WTC11 (cell line): ENCODE results near the gene ZNF827.

Source experiments
- CREM ChIP-seq: sonication (generic); formaldehyde crosslinking; IDR thresholded peaks from 2 replicates; pipeline ENCODE4 v1.8.1; 2022; ENCODE audit warnings: mild to moderate bottlenecking, missing genetic modification reagents, moderate library complexity
- ELF4 ChIP-seq: sonication (generic); formaldehyde crosslinking; IDR thresholded peaks from 2 replicates; pipeline ENCODE4 v1.8.1; 2022; ENCODE audit warnings: low read depth, mild to moderate bottlenecking, moderate library complexity, missing genetic modification reagents
- EMX1 ChIP-seq: fragments of 250-450 bp; sonication (Bioruptor Pico); IDR thresholded peaks from 2 replicates; pipeline ENCODE4 v1.8.0; 2021; ENCODE audit warnings: mild to moderate bottlenecking
- FOXJ3 ChIP-seq: sonication (generic); formaldehyde crosslinking; IDR thresholded peaks from 2 replicates; pipeline ENCODE4 v1.9.0; 2021; ENCODE audit warnings: missing genetic modification reagents, mild to moderate bottlenecking, borderline replicate concordance
- GRHL2 ChIP-seq: fragments of 250-450 bp; sonication (Bioruptor Pico); IDR thresholded peaks from 2 replicates; pipeline ENCODE4 v1.8.0; 2022; ENCODE audit warnings: mild to moderate bottlenecking, moderate library complexity; ENCODE audit not compliant: insufficient replicate concordance, severe bottlenecking
- MAX ChIP-seq: sonication (generic); formaldehyde crosslinking; IDR thresholded peaks from 2 replicates; pipeline ENCODE4 v1.8.0; 2022; ENCODE audit warnings: mild to moderate bottlenecking, missing genetic modification reagents
- NR2C2 ChIP-seq: sonication (generic); formaldehyde crosslinking; IDR thresholded peaks from 2 replicates; pipeline ENCODE4 v1.8.0; 2022; ENCODE audit warnings: mild to moderate bottlenecking, missing genetic modification reagents
- PREB ChIP-seq: sonication (generic); formaldehyde crosslinking; IDR thresholded peaks from 2 replicates; pipeline ENCODE4 v1.8.1; 2022; ENCODE audit warnings: mild to moderate bottlenecking, missing genetic modification reagents, moderate library complexity, borderline replicate concordance
- ZNF138 ChIP-seq: sonication (generic); formaldehyde crosslinking; conservative IDR thresholded peaks from 2 replicates; pipeline ENCODE4 v1.8.1; 2022; ENCODE audit warnings: mild to moderate bottlenecking, moderate library complexity, missing genetic modification reagents
- ZNF423 ChIP-seq: fragments of 250-450 bp; sonication (Bioruptor Pico); IDR thresholded peaks from 2 replicates; pipeline ENCODE4 v2.1.2; 2022; ENCODE audit warnings: mild to moderate bottlenecking, moderate library complexity
- TF ChIP-seq, protein P1 (sequence below): fragments of 250-450 bp; sonication (Bioruptor Pico); IDR thresholded peaks from 2 replicates; pipeline ENCODE4 v1.9.0; 2021; ENCODE audit warnings: mild to moderate bottlenecking
- TF ChIP-seq, protein P2 (sequence below): fragments of 200-600 bp; IDR thresholded peaks from 2 replicates; pipeline ENCODE4 v1.8.0; 2022; ENCODE audit warnings: antibody characterized with exemption
- TF ChIP-seq, protein P3 (sequence below): sonication (generic); formaldehyde crosslinking; IDR thresholded peaks from 2 replicates; pipeline ENCODE4 v1.8.1; 2022; ENCODE audit warnings: missing genetic modification reagents, borderline replicate concordance

DNA sequence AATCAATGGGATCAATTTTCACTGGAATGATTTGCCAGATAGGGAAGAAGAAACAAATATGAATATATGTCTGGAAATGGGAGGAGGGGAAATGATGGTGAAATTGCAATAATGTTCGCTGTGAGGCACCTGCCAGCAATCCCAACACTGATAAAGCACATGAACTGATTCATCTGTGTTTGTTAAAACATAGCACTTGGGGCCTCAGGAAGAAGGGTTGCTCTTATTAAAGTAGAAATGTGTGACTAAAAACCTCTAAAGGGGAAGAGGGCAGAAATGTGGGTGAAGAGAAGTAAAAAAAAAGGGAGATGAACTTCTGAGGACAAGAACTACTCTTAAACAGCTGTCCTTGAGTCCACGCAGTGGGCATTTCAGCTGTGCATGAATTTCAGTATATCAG lies 157.3 kb downstream of the ZNF827 start:
- no peak for TF ChIP-seq NR2C2 (CRISPR knock-in tag)
- TF ChIP-seq CREM (CRISPR knock-in tag): no peak
- TF ChIP-seq, protein P1, sequence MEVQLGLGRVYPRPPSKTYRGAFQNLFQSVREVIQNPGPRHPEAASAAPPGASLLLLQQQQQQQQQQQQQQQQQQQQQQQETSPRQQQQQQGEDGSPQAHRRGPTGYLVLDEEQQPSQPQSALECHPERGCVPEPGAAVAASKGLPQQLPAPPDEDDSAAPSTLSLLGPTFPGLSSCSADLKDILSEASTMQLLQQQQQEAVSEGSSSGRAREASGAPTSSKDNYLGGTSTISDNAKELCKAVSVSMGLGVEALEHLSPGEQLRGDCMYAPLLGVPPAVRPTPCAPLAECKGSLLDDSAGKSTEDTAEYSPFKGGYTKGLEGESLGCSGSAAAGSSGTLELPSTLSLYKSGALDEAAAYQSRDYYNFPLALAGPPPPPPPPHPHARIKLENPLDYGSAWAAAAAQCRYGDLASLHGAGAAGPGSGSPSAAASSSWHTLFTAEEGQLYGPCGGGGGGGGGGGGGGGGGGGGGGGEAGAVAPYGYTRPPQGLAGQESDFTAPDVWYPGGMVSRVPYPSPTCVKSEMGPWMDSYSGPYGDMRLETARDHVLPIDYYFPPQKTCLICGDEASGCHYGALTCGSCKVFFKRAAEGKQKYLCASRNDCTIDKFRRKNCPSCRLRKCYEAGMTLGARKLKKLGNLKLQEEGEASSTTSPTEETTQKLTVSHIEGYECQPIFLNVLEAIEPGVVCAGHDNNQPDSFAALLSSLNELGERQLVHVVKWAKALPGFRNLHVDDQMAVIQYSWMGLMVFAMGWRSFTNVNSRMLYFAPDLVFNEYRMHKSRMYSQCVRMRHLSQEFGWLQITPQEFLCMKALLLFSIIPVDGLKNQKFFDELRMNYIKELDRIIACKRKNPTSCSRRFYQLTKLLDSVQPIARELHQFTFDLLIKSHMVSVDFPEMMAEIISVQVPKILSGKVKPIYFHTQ: no peak
- TF ChIP-seq, protein P2, sequence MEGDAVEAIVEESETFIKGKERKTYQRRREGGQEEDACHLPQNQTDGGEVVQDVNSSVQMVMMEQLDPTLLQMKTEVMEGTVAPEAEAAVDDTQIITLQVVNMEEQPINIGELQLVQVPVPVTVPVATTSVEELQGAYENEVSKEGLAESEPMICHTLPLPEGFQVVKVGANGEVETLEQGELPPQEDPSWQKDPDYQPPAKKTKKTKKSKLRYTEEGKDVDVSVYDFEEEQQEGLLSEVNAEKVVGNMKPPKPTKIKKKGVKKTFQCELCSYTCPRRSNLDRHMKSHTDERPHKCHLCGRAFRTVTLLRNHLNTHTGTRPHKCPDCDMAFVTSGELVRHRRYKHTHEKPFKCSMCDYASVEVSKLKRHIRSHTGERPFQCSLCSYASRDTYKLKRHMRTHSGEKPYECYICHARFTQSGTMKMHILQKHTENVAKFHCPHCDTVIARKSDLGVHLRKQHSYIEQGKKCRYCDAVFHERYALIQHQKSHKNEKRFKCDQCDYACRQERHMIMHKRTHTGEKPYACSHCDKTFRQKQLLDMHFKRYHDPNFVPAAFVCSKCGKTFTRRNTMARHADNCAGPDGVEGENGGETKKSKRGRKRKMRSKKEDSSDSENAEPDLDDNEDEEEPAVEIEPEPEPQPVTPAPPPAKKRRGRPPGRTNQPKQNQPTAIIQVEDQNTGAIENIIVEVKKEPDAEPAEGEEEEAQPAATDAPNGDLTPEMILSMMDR: no peak
- no peak for TF ChIP-seq ELF4 (CRISPR knock-in tag)
- TF ChIP-seq GRHL2 (CRISPR knock-in tag): no peak
- TF ChIP-seq ZNF423 (CRISPR knock-in tag): no peak
- TF ChIP-seq MAX (CRISPR knock-in tag): no peak
- no peak for TF ChIP-seq FOXJ3 (CRISPR knock-in tag)
- TF ChIP-seq, protein P3, sequence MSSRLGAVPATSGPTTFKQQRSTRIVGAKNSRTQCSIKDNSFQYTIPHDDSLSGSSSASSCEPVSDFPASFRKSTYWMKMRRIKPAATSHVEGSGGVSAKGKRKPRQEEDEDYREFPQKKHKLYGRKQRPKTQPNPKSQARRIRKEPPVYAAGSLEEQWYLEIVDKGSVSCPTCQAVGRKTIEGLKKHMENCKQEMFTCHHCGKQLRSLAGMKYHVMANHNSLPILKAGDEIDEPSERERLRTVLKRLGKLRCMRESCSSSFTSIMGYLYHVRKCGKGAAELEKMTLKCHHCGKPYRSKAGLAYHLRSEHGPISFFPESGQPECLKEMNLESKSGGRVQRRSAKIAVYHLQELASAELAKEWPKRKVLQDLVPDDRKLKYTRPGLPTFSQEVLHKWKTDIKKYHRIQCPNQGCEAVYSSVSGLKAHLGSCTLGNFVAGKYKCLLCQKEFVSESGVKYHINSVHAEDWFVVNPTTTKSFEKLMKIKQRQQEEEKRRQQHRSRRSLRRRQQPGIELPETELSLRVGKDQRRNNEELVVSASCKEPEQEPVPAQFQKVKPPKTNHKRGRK: no peak
- TF ChIP-seq ZNF138 (CRISPR knock-in tag): no peak
- TF ChIP-seq PREB: no peak
- TF ChIP-seq EMX1: no peak
